SIG-M5 treated with dmso at 0.1 percent for 504 hours (cell line): Measurements from ENCODE around the gene SDK1.
"Not testable (repeated sequence)": the region's sequence is repeated elsewhere in the genome, so short reads cannot be mapped to it uniquely, and the experiment has no call there.

ENCODE experiments used
- DNase-seq: peaks from one replicate; lab custom pipeline; 2025; ENCODE audit not compliant: unreplicated experiment; lab: John Stamatoyannopoulos, UW

The SDK1 gene

DNA sequence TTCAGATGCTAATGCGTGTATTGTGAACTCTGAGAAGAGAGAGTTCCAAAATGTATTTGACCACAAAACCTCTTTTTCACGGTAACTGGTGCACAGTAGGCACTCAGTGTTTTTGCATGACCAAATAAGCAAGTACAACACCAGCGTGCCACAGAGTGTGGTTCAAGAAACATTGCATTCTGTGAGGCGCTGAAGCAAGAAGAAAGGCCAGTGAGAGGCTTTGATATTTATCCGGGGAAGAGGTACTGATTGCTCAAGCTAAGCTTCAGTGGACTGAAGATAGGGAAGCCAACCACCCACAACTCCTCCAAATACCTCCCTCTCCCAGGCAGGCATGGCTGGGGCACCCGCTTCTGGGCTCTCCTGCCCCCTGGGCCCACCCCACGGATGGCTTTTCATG lies 611.2 kb downstream of the SDK1 start:
- no peak for DNase-seq

DNA sequence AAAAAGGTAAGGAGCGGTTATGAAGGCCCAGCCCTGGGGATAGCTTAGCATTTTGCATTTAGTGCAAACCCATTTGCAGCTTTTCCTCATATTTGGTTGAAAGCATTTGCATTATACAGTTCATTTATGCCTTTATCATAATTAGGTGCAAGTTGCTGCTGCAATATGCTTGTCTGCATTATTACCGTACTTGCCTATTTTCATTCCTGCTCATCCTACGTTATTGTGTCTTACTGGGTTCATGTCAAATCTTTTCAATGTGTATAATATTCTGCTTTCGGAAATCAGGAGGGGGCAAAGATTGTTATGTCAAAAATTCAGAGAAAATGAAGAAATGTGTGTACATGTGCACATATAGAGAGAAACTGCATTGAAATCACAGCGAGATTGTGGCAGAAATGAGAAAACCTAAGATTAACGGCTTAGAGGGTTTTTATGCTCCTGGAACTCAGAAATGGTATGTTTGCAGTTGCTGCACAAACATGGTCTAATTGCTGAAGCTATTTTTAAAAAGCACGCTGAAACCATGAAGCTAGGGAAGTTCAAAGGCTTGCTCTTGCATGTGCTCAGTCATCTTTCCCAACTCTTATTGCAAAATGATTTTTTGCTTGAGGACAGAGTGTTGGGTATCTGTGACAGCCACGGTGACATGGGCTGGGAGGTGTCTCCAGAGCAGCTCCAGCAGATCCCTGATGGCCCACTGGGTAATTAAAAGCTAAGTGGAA lies 613.2 kb downstream of the SDK1 start:
- no peak for DNase-seq

DNA sequence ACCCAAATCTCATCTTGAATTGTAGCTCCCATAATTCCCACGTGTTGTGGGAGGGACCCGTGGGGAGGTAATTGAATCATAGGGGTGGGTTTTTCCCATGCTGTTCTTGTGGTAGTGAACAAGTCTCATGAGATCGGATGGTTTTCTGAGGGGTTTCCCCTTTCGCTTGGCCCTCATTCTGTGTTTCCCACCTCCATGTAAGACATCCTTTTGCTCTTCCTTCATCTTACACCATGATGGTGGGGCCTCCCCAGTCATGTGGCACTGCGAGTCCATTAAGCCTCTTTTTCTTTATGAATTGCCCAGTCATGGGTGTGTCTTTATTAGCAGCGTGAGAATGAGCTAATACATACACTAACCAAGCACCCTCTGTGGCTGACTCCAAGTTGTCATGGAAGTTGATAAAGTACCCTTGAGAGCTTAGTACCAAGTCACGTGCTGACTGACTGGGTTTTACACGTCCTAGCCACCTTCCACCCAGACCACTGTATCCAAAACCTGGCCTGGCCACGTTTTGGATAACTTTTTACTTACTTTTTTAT lies 614.4 kb downstream of the SDK1 start:
- no peak for DNase-seq

DNA sequence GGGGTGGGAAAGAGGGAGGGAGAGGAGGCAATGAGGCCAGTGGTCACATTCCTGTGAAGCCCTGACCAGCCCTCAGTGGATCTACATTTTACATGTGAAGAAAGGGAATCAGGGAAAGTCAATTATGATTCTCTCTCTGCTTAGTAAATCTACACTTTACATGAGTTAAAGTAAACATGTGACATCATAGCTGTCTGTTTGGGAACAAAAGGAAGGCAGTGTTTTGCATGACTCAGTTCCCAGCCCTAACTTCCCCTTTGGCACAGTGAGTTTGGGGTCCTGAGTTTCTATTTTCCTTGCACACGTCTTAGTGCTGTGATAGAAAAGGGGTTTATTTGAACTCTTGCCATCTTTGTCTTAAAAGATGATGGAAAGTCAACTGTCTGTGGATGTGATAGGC lies 615.1 kb downstream of the SDK1 start:
- DNase-seq: no peak

DNA sequence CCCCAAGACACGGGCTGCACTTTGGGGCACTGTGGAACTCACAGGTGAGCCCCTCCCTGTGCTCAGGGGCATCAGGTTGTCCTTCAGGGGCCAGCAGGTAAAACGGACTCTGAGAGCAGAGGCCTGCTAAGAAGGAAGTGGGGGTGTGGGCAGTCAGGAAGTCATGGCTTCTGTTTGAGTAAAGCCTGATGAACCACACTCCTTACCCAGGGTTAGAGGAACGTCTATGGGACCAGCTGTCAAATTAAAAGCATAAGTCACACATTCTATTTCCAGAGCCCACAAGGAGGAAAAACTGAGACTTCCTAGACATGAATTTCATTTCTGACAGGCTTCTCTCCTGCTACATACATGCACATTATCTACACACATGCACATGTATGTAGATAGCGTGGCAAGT lies 616.4 kb downstream of the SDK1 start:
- no peak for DNase-seq

DNA sequence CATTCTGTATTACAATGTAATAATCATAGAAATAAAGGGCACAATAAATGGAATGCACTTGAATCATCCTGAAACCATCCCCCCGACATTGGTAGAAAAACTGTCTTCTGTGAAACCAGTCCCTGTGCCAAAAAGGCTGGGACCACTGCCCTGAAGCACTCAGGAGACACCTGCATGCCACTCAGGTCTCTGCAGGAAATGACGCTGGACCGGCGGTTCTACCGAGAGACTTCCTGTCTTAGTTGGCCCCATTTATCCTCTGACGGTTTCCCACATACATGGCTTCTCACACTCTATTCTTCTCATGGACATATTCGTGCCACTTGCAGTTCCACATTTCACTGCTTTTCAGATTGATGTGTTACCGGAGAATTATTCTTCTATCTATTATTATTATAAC lies 617.5 kb downstream of the SDK1 start:
- DNase-seq: no peak

DNA sequence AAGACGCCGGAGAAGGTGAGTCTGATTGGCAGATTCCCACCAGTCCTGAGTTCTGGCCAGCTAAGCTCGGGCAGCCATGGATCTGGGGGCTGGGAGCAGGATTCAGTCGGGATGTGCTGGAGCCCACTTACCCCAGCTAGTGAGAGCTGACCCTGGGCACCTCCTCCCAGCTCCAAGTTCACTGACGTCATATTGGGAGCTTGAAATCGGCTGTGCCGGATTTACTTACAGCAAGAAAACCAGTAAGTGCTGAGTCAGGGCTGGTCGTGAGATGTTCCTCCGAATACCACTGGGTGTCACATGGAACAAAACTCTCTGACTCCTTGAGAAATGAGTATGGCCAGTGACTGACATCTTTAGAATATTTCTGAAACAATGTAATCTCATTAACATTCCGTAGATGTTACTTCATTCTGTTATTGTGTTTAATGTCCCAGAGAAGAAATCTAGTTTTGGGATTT lies 621.2 kb downstream of the SDK1 start:
- peak; percentile 57 for DNase-seq

DNA sequence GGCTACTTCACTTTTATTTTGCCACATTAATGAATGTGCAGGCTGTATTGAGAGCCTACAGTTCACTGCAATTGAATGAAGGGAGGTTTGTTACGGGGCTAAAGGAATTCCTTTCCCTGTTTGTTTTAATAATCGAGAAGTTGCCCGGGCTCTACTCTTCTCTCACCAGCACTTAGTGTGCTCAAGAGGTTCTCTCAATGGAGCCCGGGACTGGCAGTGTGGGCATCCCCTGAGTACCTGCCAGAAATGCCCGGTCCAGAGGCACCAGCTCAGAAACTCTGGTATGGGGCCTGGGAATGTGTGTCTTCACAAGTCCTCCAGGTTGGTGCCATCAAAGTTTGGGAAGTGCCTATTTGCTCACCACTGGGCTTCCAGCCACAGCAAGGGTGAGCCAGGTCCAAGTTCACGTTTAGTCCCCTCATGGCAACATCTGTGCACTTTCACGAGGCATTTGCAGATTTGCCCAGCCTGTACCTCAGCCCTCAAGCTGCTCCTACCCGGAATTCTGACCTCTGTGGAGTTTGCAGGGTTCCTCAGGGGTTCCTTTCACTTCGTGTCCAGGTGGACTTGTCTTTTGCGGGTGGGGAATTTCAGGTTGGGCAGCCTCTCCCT lies 622.4 kb downstream of the SDK1 start:
- DNase-seq: no peak

DNA sequence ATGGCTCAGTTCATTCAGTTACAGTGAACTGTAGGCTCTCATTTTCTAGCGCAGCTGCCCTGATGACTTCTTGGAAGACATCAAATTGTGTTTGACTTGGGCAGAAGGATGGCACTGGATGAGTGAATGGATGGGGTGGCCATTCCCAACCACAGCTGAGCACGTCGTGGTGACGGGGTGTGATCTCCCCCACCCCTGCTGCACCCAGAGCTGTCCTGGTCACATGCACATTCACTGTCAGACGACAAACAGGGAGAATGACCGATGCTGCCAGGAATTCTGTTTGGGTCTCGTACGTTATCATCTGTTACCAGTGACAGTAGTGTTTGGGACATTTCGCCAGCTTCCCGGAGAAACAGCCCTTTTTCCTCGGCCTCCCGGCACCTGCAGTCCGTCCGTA lies 623.2 kb downstream of the SDK1 start:
- DNase-seq: no peak

DNA sequence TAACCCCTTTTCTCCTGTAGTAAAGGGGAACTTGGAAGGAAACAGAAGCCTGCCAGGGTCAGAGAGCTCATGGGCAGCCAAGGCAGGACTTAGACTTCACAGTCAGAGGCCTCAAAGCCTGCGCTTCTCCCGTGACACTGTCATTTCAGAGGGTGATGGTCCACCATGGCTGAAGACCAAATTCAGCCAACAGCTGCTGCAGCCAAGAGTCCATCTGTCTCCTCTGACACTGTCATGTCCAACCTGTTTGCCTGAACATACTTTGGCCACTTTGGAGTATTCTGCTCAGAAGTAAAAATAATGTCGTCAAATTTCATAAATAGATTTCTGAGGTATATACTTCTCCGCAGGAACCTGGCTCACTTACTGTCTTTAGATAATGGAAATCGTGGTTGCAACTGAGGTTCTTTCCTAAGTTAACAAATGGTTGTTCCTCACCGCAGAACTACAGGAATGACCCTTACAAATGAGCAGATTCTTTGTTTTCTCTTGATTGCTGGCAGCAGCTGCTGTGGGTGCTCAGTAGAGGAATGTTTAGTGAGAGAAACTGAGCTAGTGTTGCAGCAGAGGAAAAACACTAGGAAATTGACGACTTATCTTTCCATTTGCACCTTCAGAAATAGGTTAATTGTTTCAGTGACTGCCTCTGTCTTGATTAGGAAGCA lies 626.5 kb downstream of the SDK1 start:
- DNase-seq: no peak

DNA sequence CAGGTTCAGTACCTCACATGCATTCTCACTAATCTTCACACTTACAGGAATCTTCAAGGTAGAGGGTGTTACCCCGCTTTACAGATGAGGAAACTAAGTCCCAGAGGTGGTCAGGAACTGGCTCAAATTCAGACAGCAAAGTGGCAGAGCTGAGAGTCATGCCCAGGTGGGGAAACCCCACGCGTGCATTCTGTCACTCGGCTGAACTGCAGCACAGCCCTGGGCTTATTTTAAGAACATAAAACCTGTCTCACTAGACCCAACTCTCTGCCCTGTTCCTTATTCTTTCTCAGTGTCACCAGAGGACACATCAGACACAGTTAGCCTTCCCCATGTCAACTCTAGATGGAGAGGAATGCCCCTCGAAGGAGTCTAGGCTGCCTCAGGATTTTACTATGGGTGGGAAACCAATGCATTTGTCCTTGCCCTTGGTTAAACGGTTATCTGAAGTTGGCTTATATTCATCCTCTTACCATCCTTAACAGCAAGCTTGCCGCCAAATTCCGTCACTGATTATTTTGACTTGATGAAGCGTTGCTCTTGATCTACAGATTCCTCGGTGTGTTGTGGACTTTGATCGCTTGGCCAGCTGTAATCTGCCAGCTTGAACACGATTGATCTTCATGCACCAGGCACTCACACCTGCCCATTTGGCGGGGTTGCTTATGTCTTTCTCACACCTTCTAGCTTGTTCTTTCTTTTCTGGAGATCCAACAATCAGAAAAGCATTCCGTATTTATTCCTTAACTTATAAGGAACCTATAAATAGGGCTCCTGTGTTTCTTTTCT lies 627.9 kb downstream of the SDK1 start:
- no peak for DNase-seq

DNA sequence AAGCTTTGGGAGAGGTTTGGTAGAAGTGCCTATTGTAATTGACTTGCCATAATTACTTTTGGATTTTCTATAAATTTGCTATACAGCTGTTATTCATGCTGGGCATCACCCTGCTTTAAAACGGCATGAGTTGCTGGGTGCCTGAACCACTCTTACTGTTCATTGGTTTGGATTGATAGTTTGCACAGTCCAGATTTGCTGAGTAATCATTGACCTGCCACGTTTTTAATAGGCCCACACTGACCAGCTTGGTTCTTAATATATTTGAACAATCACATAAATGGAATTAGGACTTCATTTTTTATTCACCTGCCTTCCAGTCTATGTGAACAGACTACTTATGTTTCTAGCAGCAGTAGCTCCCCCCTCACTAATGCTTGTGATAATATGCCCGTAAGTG lies 630.8 kb downstream of the SDK1 start:
- DNase-seq: no peak

DNA sequence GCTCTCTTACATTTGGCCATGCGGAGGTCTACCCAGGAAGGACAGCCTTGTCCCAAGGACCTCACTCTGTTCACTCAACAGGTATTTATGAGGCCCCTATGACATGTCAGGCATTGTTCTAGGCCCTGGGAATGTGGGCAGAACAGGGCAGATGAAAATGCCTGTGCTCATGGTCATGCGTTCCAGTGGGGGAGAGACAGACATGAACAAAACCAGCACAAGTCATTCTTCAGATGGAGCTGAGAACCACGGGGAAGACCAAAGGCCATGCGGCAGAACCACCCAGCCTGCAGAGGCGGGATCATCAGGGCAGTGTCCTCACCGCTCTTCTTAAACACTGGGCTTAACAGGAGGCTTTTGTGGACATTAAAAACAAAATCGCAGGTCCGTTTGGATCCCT lies 636.1 kb downstream of the SDK1 start:
- no peak for DNase-seq

DNA sequence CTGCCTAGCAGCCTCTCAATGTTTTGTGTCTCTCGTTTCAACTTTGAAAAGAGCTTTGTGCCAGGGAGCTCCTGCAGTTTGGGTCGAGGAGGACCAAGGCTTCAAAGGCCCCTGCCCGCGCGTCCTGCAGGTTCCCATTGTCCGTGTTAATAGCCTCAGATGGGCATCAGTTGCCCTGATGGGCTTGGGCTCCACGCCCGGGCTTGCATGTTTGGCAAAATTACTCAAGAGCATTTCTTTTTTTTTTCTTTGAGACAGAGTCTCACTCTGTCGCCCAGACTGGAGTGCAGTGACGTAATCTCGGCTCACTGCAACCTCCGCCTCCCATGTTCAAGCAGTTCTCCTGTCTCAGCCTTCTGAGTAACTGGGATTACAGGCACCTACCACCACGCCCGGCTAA lies 636.6 kb downstream of the SDK1 start:
- no peak for DNase-seq

DNA sequence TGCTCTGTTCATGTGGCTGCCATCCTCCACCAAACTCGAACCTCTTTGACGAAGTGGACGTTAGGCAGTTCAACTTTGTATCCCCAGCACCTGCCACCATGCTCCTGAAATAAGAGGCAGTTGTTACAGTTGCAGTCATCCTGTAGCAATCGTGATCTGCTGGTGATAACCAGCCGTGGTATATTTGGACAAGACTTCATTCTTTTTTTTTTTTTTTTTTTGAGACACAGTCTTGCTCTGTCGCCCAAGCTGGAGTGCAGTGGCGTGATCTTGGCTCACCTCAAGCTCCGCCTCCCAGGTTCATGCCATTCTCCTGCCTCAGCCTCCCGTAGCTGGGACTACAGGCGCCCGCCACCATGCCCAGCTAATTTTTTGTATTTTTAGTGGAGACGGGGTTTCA lies 640.7 kb downstream of the SDK1 start:
- not testable (repeated sequence) for DNase-seq

DNA sequence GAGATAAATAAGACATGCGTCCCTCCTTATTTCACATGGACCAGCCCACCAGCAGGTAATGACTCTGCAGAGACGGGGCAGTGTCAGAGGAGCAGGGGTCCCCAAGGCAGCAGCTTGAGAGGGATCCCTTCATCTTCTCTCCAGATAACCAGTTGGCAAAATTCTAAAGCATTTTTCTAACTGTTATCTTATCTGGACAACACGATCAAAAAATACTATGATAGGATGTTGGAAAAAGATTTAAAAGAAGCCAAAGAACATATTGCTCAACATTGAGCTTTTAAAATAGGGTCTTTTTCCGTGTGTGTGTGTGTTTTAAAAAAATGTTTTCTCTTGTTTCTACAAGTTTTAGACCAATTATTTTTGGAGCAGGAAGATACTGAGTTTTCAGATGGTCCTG lies 641.2 kb downstream of the SDK1 start:
- no peak for DNase-seq

DNA sequence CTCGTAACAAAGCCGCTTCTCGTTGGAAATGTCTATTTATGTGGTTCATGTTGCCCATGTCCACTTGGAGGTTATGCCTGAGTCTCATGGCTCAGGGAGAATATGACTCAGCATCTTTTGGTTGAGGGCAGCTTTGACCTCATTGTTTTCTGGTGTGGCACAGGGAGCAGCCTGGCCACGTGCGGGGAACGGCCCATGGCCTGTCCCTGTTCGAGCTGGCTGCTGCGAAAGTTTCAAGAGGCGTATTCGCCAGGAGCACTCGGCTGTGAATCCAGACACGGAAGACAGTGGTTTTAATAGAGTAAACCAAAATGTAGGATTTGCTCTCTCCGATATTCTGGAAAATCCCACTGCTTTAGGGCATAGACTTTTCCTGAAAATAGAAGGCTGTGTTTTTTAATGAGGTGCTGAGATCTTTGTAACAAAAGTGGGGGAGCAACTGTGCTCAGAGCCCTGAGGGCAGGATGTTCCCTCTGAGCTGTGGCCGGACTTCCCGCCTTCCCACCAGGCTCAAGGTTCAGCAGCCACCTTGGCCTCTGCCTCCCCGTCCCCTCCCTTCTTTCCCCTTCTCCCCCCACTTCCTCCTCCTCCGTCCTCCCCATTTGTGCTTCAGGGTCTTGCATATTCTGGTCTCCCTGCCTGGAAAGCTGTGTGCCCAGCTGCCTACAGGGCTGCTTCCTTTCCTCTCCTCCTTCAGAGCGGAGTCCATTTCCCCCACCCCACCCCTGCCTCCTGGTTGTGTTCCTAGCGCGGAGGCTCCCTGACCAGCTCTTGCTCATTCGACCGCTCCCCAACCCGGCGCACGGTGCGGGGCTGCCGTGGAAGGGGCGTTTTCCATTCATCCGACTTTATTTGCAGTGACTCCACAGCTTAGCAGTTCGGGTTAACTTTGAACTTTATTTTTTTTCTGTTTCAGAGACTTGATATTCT lies 642.0 kb downstream of the SDK1 start:
- DNase-seq: no peak

DNA sequence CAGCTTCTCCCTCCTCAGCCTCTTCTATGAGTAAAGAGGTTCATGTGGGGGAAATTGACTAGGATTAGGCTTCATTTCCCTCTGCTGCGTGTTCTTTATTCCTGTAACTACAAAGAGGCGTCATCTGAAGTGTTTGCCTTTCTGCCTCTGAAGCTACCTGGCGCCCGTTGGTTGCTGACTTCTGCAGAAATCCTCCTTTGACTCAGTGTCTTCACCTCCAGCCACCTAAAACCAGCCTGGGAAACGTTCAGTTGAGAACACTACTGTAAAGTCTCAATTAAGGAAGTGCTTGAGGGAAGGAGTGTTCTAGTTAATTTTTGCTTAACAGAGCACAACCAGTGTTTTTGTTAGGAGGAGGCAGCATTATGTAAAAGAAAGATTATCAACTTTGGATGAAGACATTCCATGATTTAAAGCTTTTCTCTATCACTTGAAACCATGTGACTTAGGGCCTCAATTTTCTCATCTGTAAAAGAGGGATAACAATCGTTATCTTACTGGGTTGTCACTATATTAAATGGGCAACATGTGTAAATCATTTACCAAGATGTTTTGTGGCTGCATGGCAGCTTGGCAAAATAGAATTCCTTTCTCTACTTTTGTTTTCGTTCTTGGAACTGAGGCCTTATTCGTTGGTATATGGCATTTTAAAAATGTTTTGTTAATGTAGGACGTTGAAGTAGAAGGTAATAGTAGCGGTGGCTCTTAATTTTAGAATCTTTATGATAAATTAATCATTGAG lies 642.9 kb downstream of the SDK1 start:
- DNase-seq: no peak

DNA sequence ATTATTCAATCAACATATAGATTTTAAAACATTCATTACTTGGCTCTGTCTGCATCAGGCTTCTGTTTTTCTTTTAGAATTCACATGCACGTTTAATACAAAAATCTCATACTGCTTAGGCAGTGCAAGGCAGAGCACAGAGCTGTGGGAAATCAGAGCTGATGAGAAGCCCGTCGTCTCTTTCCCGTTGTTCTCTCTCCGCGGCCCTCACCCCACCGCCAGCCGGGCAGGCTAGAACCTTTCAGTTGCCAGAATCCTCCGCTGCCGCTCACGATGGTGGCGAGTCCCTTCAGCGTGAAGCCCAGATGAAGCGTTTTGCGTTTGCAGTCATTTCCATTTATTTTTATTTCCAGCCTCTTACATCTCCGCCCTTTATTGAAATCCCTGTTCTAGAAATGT lies 648.2 kb downstream of the SDK1 start:
- DNase-seq: no peak

DNA sequence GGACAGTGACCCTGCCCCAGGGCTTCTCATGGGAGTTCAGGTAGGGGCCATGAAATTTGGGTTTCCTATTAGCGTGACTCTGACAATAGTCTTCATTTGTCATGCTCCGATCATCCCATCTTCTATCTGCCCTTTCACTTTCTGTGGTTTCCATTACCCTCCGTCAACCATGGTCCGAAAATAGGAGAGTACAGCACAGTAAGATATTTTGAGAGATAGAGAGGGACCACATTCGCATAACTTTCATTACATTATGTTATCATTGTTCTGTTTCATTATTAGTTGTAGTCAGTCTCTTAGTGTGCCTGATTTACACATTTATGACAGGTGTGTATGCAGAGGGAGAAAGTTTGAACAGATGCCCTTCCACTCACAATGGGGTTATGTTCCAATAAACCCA lies 649.2 kb downstream of the SDK1 start:
- DNase-seq: no peak
